Stimulated activated CD4-positive, alpha-beta T cell treated with anti-CD3 and anti-CD28 coated beads, TNF-alpha, amount 100 ng/mL, for 48 hours (primary cell): ENCODE data around the gene YRDC.
"Not testable (repeated sequence)": the region's sequence is repeated elsewhere in the genome, so short reads cannot be mapped to it uniquely, and the experiment has no call there.

Experiments used
- DNase-seq, 3 donors: peaks; one replicate each; pipeline ENCODE4 v3.0.0-alpha.2; 2020; ENCODE audit warnings: low read depth in 3 of 3

Gene YRDC

GRCh38 chr1:37821481-37821880 is 13.5 kb upstream of the YRDC start:
- DNase-seq = no peak

- DNase-seq = no peak
Observed at GRCh38 chr1:37817481-37817880, 9.5 kb upstream of the YRDC start.

- DNase-seq = no peak
Observed at GRCh38 chr1:37814252-37814651, 6.2 kb upstream of the YRDC start.

GRCh38 chr1:37813529-37814145 is 5.6 kb upstream of the YRDC start:
- DNase-seq = no peak

- peak; percentile 40 to 53 (median 53) for DNase-seq
Observed at GRCh38 chr1:37811027-37811655, 3.1 kb upstream of the YRDC start.

- no peak for DNase-seq
Observed at GRCh38 chr1:37809942-37810341, 1.9 kb upstream of the YRDC start.

- DNase-seq = peak in 2 of 3 donors; percentile 14 to 30
Observed at GRCh38 chr1:37808369-37809319, 636 bp upstream of the YRDC start.

- DNase-seq = no peak
Observed at GRCh38 chr1:37807220-37807554, 821 bp downstream of the YRDC start.

GRCh38 chr1:37802439-37802838 is 5.6 kb downstream of the YRDC start:
- no peak for DNase-seq

- DNase-seq = no peak
Observed at GRCh38 chr1:37797750-37798345, 10.2 kb downstream of the YRDC start.

- DNase-seq = peak in 1 of 3 donors; percentile 39
Observed at GRCh38 chr1:37795340-37796125, 12.5 kb downstream of the YRDC start.

- DNase-seq = no peak
Observed at GRCh38 chr1:37794372-37795339, 13.4 kb downstream of the YRDC start.

- peak in 1 of 3 donors; percentile 15 for DNase-seq
Observed at GRCh38 chr1:37793773-37794371, 14.1 kb downstream of the YRDC start, which contains the start of gene MANEAL. MANEAL (plus strand) TSS chr1:37793847; CDS start chr1:37794183, 336 bp downstream.

GRCh38 chr1:37792943-37793686 is 14.9 kb downstream of the YRDC start:
- no peak for DNase-seq

GRCh38 chr1:37782491-37782890 is 25.5 kb downstream of the YRDC start:
- DNase-seq = no peak

GRCh38 chr1:37778654-37779053 is 29.4 kb downstream of the YRDC start:
- DNase-seq = no peak

GRCh38 chr1:37776946-37777516 is 31.0 kb downstream of the YRDC start:
- DNase-seq = no peak

GRCh38 chr1:37771440-37771839 is 36.6 kb downstream of the YRDC start:
- not testable (repeated sequence) for DNase-seq

- no peak for DNase-seq
Observed at GRCh38 chr1:37767488-37767887, 40.5 kb downstream of the YRDC start.
